Tibial artery (tissue), 4 donors: ENCODE results near the gene LKAAEAR1.

ENCODE experiments used
- DNase-seq, 2 donors: peaks; one replicate each; pipeline ENCODE4 v3.0.0-alpha.2; 2019
- H3K27ac ChIP-seq, 2 donors: fragments of 200-600 bp; sonication (generic) in 1 of 2; 1 replicate in 1 of 2; 2 replicates in 1 of 2; pipeline ENCODE4 v1.5.1; 2018 to 2019; ENCODE audit warnings: mild to moderate bottlenecking in 1 of 2
- H3K27me3 ChIP-seq, 2 donors: fragments of 200-600 bp; sonication (generic) in 1 of 2; one replicate each; pipeline versions ENCODE4 v1.5.1 to v1.6.0; 2016 to 2019
- H3K36me3 ChIP-seq, 3 donors: fragments of 200-600 bp; sonication (generic) in 2 of 3; one replicate each; pipeline ENCODE4 v1.5.1; 2016 to 2019; ENCODE audit warnings: mild to moderate bottlenecking in 2 of 3
- H3K4me1 ChIP-seq, 4 donors: fragments of 200-600 bp; sonication (generic) in 2 of 4; 1 replicate in 3 of 4; 2 replicates in 1 of 4; pipeline ENCODE4 v1.5.1; 2016 to 2019
- H3K4me3 ChIP-seq, 2 donors: fragments of 200-600 bp; sonication (generic) in 1 of 2; 1 replicate in 1 of 2; 2 replicates in 1 of 2; pipeline ENCODE4 v1.5.1; 2018 to 2019; ENCODE audit warnings: mild to moderate bottlenecking in 2 of 2
- H3K9me3 ChIP-seq, 3 donors: fragments of 200-600 bp; sonication (generic) in 1 of 3; one replicate each; pipeline ENCODE4 v1.5.1; 2016 to 2019
- intact Hi-C: fragments of 100-400 bp; cut with DNase I; formaldehyde crosslinking; loops from one replicate; pipeline ENCODE4 v1.15.0; 2023; ENCODE audit warnings: low total_unique reads
- TF ChIP-seq, protein P1 (sequence below), 2 experiments: fragments of 200-600 bp in 1 of 2; fragments of 450-650 bp in 1 of 2; IDR thresholded peaks; one replicate each; pipeline ENCODE4 v1.5.1; 2017 to 2019; ENCODE audit warnings: antibody characterized with exemption in 2 of 2, mild to moderate bottlenecking in 1 of 2, moderate library complexity in 1 of 2

Gene LKAAEAR1

GRCh38 chr20:64076061-64076997 is 7.9 kb downstream of the LKAAEAR1 start:
- Histone ChIP-seq H3K36me3 (peaks cover 0 to 38% (median 22%) of the 10 kb centered on the region in 3 donors), H3K27ac (no peak overlapping the region), H3K27me3 (no peaks in the 10 kb centered on the region), H3K4me3 (peak overlapping the region in 1 of 2 donors; percentile 16), H3K4me1 (peaks cover 0 to 41% (median 33%) of the 10 kb centered on the region in 4 donors), H3K9me3 (no peaks in the 10 kb centered on the region)
- no peak for DNase-seq
- TF ChIP-seq, protein P1, sequence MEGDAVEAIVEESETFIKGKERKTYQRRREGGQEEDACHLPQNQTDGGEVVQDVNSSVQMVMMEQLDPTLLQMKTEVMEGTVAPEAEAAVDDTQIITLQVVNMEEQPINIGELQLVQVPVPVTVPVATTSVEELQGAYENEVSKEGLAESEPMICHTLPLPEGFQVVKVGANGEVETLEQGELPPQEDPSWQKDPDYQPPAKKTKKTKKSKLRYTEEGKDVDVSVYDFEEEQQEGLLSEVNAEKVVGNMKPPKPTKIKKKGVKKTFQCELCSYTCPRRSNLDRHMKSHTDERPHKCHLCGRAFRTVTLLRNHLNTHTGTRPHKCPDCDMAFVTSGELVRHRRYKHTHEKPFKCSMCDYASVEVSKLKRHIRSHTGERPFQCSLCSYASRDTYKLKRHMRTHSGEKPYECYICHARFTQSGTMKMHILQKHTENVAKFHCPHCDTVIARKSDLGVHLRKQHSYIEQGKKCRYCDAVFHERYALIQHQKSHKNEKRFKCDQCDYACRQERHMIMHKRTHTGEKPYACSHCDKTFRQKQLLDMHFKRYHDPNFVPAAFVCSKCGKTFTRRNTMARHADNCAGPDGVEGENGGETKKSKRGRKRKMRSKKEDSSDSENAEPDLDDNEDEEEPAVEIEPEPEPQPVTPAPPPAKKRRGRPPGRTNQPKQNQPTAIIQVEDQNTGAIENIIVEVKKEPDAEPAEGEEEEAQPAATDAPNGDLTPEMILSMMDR (IDR thresholded peaks at IDR 0.05), result no peak
- intact Hi-C loops, result no loop called here

DNA sequence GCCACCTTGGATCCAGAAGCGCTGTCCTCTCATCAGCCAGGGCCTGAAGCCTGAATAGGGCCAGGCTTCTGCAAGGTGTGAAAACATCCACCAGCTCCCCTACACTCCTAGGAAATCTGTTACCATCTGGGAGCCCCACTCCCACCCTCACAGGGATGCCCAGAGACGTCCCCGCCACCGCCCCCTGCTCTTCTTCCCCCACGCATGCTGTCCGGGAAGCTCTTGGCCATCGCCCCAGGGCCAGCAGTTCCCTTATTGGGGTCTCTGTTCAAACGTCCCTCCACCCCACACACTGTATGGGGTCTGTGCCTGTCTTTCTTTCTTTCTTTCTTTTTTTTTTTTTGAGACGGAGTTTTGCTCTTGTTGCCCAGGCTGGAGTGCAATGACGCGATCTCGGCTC is 8.6 kb downstream of the LKAAEAR1 start:
- no peak overlapping the region for H3K27ac ChIP-seq
- DNase-seq, result no peak
- TF ChIP-seq, protein P1 (IDR thresholded peaks at IDR 0.05), result no peak
- intact Hi-C loops, result no loop called here
- peaks cover 0 to 38% (median 33%) of the 10 kb centered on the region in 4 donors for H3K4me1 ChIP-seq
- no peaks in the 10 kb centered on the region for H3K27me3 ChIP-seq
- no peak overlapping the region for H3K4me3 ChIP-seq
- no peaks in the 10 kb centered on the region for H3K9me3 ChIP-seq
- peaks cover 0 to 44% (median 23%) of the 10 kb centered on the region in 3 donors for H3K36me3 ChIP-seq

DNA sequence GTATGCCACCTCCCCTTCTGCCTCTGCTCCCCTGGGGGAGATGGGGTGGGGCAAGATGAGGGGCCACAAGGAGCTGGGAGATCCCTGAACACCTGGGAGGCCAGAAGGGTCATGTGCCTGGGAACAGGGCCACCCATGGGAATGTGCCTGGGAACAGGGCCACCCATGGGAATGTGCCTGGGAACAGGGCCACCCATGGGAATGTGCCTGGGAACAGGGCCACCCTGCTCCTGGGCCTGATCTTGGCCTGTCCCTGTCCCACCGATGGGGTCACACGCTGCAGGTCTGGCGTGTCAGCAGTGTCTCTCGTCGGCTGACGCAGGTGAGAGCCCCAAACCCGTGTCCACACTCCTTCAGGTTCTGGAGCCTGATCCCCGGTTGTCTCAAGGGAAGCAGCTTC is 9.2 kb downstream of the LKAAEAR1 start:
- TF ChIP-seq, protein P1 (IDR thresholded peaks at IDR 0.05), result no peak
- H3K4me3 ChIP-seq, result no peak overlapping the region
- H3K36me3 ChIP-seq, result peaks cover 0 to 50% (median 29%) of the 10 kb centered on the region in 3 donors
- H3K4me1 ChIP-seq, result peaks cover 0 to 34% (median 30%) of the 10 kb centered on the region in 4 donors
- intact Hi-C loops, result no loop called here
- H3K9me3 ChIP-seq, result no peaks in the 10 kb centered on the region
- no peaks in the 10 kb centered on the region for H3K27me3 ChIP-seq
- DNase-seq, result no peak
- no peak overlapping the region for H3K27ac ChIP-seq

DNA sequence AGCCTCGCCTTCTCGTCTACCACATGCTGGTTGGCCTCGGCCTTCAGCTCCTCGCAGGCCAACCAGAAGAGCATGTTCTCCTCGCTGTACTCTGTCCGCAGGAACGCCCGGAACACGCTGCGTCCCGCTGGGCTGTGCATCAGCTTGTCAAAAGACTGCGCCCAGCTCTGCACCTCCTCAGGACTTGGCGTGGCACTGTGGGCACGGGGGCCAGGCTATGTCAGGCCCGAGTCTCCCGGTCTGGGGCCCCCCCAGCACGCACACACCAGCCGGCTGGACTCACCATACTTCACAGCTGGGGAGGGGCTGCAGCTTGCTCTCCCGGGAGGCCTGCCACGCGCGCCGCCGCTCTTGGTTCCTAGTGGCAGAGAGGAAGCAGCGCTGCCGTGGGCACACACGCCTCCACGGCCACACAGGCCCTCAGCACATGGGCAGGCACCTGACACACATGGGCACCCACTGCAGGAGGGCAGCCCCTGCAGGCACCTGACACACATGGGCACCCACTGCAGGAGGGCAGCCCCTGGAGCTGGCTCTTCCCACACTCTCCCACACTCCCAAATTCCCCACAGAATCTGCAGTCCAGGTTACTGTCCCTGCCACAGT is 9.9 kb downstream of the LKAAEAR1 start:
- H3K36me3 ChIP-seq, result peaks cover 0 to 56% (median 30%) of the 10 kb centered on the region in 3 donors
- no peak for DNase-seq
- no peak overlapping the region for H3K4me3 ChIP-seq
- TF ChIP-seq, protein P1 (IDR thresholded peaks at IDR 0.05), result no peak
- no peak overlapping the region for H3K27ac ChIP-seq
- H3K4me1 ChIP-seq, result peaks cover 0 to 32% (median 29%) of the 10 kb centered on the region in 4 donors
- H3K27me3 ChIP-seq, result no peaks in the 10 kb centered on the region
- intact Hi-C loops, result no loop called here
- no peaks in the 10 kb centered on the region for H3K9me3 ChIP-seq

- Histone ChIP-seq H3K27ac (no peak overlapping the region), H3K4me1 (peaks cover 0 to 25% (median 23%) of the 10 kb centered on the region in 4 donors), H3K27me3 (no peaks in the 10 kb centered on the region), H3K4me3 (no peak overlapping the region), H3K9me3 (no peaks in the 10 kb centered on the region), H3K36me3 (peaks cover 0 to 57% (median 30%) of the 10 kb centered on the region in 3 donors)
- TF ChIP-seq, protein P1 (IDR thresholded peaks at IDR 0.05), result no peak
- no peak for DNase-seq
- intact Hi-C loops, result no loop called here
Measured at GRCh38 chr20:64073476-64074183, 10.6 kb downstream of the LKAAEAR1 start.
